ENCODE results near the gene ACAA1. TPM values are rescaled to one million over a fixed set of nuclear protein-coding genes. Genes with fewer than 3 reads are reported as not detected.

The ACAA1 gene
- total and polyA plus RNA-seq, 2 of the 13 experiments (the other 11 are each of a cell fraction or from before 2014, with no cell fraction given): 60.8 to 188 TPM

- TF ChIP-seq ZNF142 (CRISPR knock-in tag; IDR thresholded peaks at IDR 0.05) (peak; percentile 46; the same call in 1 of the 2 replicates), NFAT5 (CRISPR knock-in tag; IDR thresholded peaks at IDR 0.05) (0 out of 2 replicates have a peak, but pooled peaks have one; percentile 32), CSRNP2 (CRISPR knock-in tag; conservative IDR thresholded peaks at IDR 0.05; ENCODE audit: low read depth) (no peak; the same call in 1 of the 2 replicates), AKNA (CRISPR knock-in tag; IDR thresholded peaks at IDR 0.05; ENCODE audit: borderline replicate concordance) (no peak), HMG20B (CRISPR knock-in tag; conservative IDR thresholded peaks at IDR 0.05) (0 out of 2 replicates have a peak, but pooled peaks have one; percentile 15), ZNF17 (CRISPR knock-in tag; IDR thresholded peaks at IDR 0.05) (no peak)
Measured at GRCh38 chr3:38164952-38165721, 28.2 kb upstream of the ACAA1 start, which contains the start of gene OXSR1 (continued).
